ENCODE data around the gene SAMSN1. TPM values are rescaled to one million over a fixed set of nuclear protein-coding genes. Genes with fewer than 3 reads are reported as not detected.

Gene SAMSN1
- total and polyA plus RNA-seq, 9 of the 15 experiments (the other 6 are each of a cell fraction or from before 2014, with no cell fraction given), result 101 to 223 (median 159) TPM

- TF ChIP-seq, protein P1, sequence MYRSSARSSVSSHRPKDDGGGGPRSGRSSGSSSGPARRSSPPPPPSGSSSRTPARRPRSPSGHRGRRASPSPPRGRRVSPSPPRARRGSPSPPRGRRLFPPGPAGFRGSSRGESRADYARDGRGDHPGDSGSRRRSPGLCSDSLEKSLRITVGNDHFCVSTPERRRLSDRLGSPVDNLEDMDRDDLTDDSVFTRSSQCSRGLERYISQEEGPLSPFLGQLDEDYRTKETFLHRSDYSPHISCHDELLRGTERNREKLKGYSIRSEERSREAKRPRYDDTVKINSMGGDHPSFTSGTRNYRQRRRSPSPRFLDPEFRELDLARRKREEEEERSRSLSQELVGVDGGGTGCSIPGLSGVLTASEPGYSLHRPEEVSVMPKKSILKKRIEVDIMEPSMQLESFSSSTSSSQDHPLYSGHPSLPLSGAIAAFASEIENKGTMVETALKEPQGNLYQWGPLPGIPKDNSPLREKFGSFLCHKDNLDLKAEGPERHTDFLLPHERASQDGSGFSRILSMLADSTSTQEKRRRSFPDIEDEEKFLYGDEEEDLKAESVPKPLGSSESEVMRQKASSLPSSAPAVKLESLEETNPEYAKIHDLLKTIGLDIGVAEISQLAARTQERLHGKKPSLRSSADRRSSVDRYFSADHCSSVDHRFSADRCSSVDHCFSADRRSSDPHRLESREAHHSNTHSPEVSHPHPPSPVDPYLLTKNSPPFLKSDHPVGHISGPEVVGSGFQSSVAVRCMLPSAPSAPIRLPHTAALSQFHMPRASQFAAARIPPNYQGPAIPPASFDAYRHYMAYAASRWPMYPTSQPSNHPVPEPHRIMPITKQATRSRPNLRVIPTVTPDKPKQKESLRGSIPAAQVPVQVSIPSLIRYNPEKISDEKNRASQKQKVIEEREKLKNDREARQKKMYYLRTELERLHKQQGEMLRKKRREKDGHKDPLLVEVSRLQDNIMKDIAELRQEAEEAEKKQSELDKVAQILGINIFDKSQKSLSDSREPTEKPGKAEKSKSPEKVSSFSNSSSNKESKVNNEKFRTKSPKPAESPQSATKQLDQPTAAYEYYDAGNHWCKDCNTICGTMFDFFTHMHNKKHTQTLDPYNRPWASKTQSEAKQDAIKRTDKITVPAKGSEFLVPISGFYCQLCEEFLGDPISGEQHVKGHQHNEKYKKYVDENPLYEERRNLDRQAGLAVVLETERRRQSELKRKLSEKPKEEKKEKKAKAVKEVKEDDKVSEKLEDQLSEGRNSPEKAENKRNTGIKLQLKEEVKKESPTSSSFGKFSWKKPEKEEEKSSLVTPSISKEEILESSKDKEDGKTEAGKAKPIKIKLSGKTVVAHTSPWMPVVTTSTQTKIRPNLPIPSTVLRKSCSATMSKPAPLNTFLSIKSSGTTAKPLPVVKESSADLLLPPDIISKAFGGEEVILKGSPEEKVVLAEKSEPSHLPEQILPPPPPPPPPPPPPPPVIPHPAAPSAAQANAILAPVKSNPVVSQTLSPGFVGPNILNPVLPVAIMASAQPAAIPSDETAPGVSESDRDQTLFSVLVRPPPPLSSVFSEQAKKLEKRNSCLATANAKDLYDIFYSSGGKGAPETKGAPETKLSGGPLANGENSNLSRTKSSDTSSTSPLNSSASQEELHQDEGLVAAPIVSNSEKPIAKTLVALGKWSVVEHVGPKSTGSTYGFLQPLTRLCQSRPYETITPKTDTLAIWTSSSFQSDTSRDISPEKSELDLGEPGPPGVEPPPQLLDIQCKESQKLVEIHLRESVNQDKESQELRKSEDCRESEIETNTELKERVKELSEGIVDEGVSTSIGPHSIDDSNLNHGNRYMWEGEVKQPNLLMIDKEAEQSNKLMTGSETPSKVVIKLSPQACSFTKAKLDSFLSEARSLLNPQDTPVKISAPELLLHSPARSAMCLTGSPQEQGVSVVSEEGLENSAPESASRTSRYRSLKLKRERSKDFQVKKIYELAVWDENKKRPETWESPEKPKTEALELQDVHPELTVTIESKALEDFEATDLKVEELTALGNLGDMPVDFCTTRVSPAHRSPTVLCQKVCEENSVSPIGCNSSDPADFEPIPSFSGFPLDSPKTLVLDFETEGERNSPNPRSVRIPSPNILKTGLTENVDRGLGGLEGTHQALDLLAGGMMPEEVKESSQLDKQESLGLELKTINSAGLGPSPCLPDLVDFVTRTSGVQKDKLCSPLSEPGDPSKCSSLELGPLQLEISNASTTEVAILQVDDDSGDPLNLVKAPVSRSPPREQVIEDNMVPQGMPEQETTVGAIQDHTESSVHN (IDR thresholded peaks at IDR 0.05; ENCODE audit: borderline replicate concordance in 1 of 2, low read depth in 1 of 2), result no peak; a peak in 1 of 4 replicates
- TF ChIP-seq ZNF592 (IDR thresholded peaks at IDR 0.05) (peak; percentile 91), EGR1 (conservative IDR thresholded peaks at IDR 0.05) (no peak), SMC3 (conservative IDR thresholded peaks at IDR 0.05; ENCODE audit: insufficient read depth, low read depth, low read length) (no peak), ELF2 (CRISPR knock-in tag; IDR thresholded peaks at IDR 0.05) (no peak), POLR2G (IDR thresholded peaks at IDR 0.05; ENCODE audit: low read depth, low read length) (0 out of 2 replicates have a peak, but pooled peaks have one; percentile 33), TRIM28 (IDR thresholded peaks at IDR 0.05) (no peak), ZNF274 (IDR thresholded peaks at IDR 0.05; ENCODE audit: borderline replicate concordance, low read depth, low read length) (no peak), ZNF324 (CRISPR knock-in tag; IDR thresholded peaks at IDR 0.05) (no peak), MXI1 (IDR thresholded peaks at IDR 0.05; ENCODE audit: low read depth, low read length) (no peak), HNRNPH1 (optimal IDR thresholded peaks at IDR 0.05; ENCODE audit: low read depth, low read length) (no peak), ZNF561 (CRISPR knock-in tag; conservative IDR thresholded peaks at IDR 0.05) (no peak)
- TF ChIP-seq, protein P2, sequence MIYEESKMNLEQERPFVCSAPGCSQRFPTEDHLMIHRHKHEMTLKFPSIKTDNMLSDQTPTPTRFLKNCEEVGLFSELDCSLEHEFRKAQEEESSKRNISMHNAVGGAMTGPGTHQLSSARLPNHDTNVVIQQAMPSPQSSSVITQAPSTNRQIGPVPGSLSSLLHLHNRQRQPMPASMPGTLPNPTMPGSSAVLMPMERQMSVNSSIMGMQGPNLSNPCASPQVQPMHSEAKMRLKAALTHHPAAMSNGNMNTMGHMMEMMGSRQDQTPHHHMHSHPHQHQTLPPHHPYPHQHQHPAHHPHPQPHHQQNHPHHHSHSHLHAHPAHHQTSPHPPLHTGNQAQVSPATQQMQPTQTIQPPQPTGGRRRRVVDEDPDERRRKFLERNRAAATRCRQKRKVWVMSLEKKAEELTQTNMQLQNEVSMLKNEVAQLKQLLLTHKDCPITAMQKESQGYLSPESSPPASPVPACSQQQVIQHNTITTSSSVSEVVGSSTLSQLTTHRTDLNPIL (CRISPR knock-in tag; IDR thresholded peaks at IDR 0.05), result no peak
Measured at GRCh38 chr21:14581902-14582457, 35.9 kb upstream of the SAMSN1 start (continued).

Data from K562 (cell line).